Activated CD4-positive, alpha-beta memory T cell treated with anti-CD3 and anti-CD28 coated beads, Interleukin-2, amount 10 ng/mL, durations not matched to agents 7 days and 5 days (primary cell): Measurements from ENCODE around the gene DNAJB1. TPM values are rescaled to one million over a fixed set of nuclear protein-coding genes. Genes with fewer than 3 reads are reported as not detected.
"Not testable (repeated sequence)": the region's sequence is repeated elsewhere in the genome, so short reads cannot be mapped to it uniquely, and the experiment has no call there.

Source experiments
- CTCF ChIA-PET: fragments of 350-600 bp; sonication (Branson Sonifier 250); formaldehyde crosslinking; loops from one replicate; lab custom pipeline; 2021; ENCODE audit warnings: antibody characterized with exemption, inconsistent platforms; lab: Charles Lee
- POLR2A ChIA-PET: fragments of 350-600 bp; sonication (Branson Sonifier 250); formaldehyde crosslinking; loops from one replicate; lab custom pipeline; 2021; ENCODE audit warnings: antibody characterized with exemption; lab: Charles Lee
- DNase-seq: peaks from one replicate; pipeline ENCODE4 v3.0.0-alpha.2; 2020
- H3K27ac Mint-ChIP-seq: one replicate; pipeline ENCODE4 v1.8.0; 2021; ENCODE audit warnings: mild to moderate bottlenecking, mixed read lengths
- H3K27me3 Mint-ChIP-seq: one replicate; pipeline ENCODE4 v1.8.0; 2021; ENCODE audit warnings: mixed read lengths
- H3K36me3 Mint-ChIP-seq: one replicate; pipeline ENCODE4 v1.8.0; 2021; ENCODE audit warnings: low read depth, mixed read lengths
- H3K4me1 Mint-ChIP-seq: one replicate; pipeline ENCODE4 v1.8.0; 2021; ENCODE audit warnings: mixed read lengths
- H3K4me3 Mint-ChIP-seq: one replicate; pipeline ENCODE4 v1.8.0; 2021; ENCODE audit warnings: mild to moderate bottlenecking, mixed read lengths
- H3K9me3 Mint-ChIP-seq: one replicate; pipeline ENCODE4 v1.8.0; 2021; ENCODE audit warnings: mixed read lengths
- total RNA-seq, 2 experiments: library from RNA; stranded (reverse); gene quantifications; one replicate each; pipeline ENCODE4 v1.2.3, GENCODE V29; 2021

The DNAJB1 gene
- total RNA-seq, 2 experiments from 2014 or later, result 108 to 114 TPM

GRCh38 chr19:14560776-14561108 lies 42.5 kb upstream of the DNAJB1 start:
- no peak for DNase-seq
- POLR2A ChIA-PET, result no interaction called here
- no peak overlapping the region for H3K4me3 Mint-ChIP-seq
- H3K36me3 Mint-ChIP-seq, result peaks cover 8% of the 10 kb centered on the region
- no peaks in the 10 kb centered on the region for H3K27me3 Mint-ChIP-seq
- H3K27ac Mint-ChIP-seq, result no peak overlapping the region
- peaks cover 22% of the 10 kb centered on the region for H3K4me1 Mint-ChIP-seq
- no peaks in the 10 kb centered on the region for H3K9me3 Mint-ChIP-seq
- CTCF ChIA-PET, result no interaction called here

- peaks cover 8% of the 10 kb centered on the region for H3K36me3 Mint-ChIP-seq
- ChIA-PET CTCF (interaction anchor here (0.5 to 0.9 kb wide), 2 partner anchors 9 to 567 kb away, joined by 3 to 4 read pairs; no protein-coding TSS in a partner anchor), POLR2A (interaction anchor here (1.0 kb wide), 1 partner anchor 37 kb away, joined by 3 read pairs; no protein-coding TSS in a partner anchor)
- H3K9me3 Mint-ChIP-seq, result no peaks in the 10 kb centered on the region
- no peak for DNase-seq
- no peaks in the 10 kb centered on the region for H3K27me3 Mint-ChIP-seq
- H3K4me3 Mint-ChIP-seq, result no peak overlapping the region
- peaks cover 22% of the 10 kb centered on the region for H3K4me1 Mint-ChIP-seq
- no peak overlapping the region for H3K27ac Mint-ChIP-seq
Measured at GRCh38 chr19:14559916-14560775, 41.9 kb upstream of the DNAJB1 start.

- H3K27ac Mint-ChIP-seq, result no peak overlapping the region
- no peaks in the 10 kb centered on the region for H3K9me3 Mint-ChIP-seq
- ChIA-PET CTCF (interaction anchor here (3.4 kb wide), 1 partner anchor 52 kb away, joined by 11 read pairs; no protein-coding TSS in a partner anchor), POLR2A (no interaction called here)
- peaks cover 18% of the 10 kb centered on the region for H3K4me1 Mint-ChIP-seq
- H3K27me3 Mint-ChIP-seq, result no peaks in the 10 kb centered on the region
- H3K4me3 Mint-ChIP-seq, result no peak overlapping the region
- H3K36me3 Mint-ChIP-seq, result peaks cover 5% of the 10 kb centered on the region
- no peak for DNase-seq
Measured at GRCh38 chr19:14558370-14559066, 40.3 kb upstream of the DNAJB1 start.

- H3K4me3 Mint-ChIP-seq, result no peak overlapping the region
- H3K27ac Mint-ChIP-seq, result no peak overlapping the region
- ChIA-PET CTCF (interaction anchor here (0.6 to 3.4 kb wide), 19 partner anchors 9 to 1429 kb away, joined by 3 to 38 read pairs (median 5); partner anchors contain the start of genes DNAJB1, NDUFB7 and ZNF333), POLR2A (interaction anchor here (0.7 to 2.3 kb wide), 7 partner anchors 27 to 130 kb away, joined by 3 to 6 read pairs (median 4); partner anchors contain the start of genes DNAJB1 and TECR)
- peaks cover 3% of the 10 kb centered on the region for H3K36me3 Mint-ChIP-seq
- H3K27me3 Mint-ChIP-seq, result no peaks in the 10 kb centered on the region
- H3K9me3 Mint-ChIP-seq, result no peaks in the 10 kb centered on the region
- peaks cover 24% of the 10 kb centered on the region for H3K4me1 Mint-ChIP-seq
- DNase-seq, result peak; percentile 73
Measured at GRCh38 chr19:14556662-14557188, 38.5 kb upstream of the DNAJB1 start.

- CTCF ChIA-PET, result interaction anchor here (0.6 to 3.4 kb wide), 18 partner anchors 8 to 1430 kb away, joined by 3 to 38 read pairs (median 6); partner anchors contain the start of genes DNAJB1, NDUFB7 and ZNF333
- POLR2A ChIA-PET, result interaction anchor here (1.0 to 2.3 kb wide), 6 partner anchors 26 to 49 kb away, joined by 3 to 6 read pairs (median 4); partner anchors contain the start of genes DNAJB1 and TECR
- peaks cover 3% of the 10 kb centered on the region for H3K36me3 Mint-ChIP-seq
- no peaks in the 10 kb centered on the region for H3K27me3 Mint-ChIP-seq
- no peak overlapping the region for H3K4me3 Mint-ChIP-seq
- H3K4me1 Mint-ChIP-seq, result peaks cover 31% of the 10 kb centered on the region
- no peaks in the 10 kb centered on the region for H3K9me3 Mint-ChIP-seq
- no peak for DNase-seq
- no peak overlapping the region for H3K27ac Mint-ChIP-seq
Measured at GRCh38 chr19:14555918-14556661, 37.9 kb upstream of the DNAJB1 start.

- H3K4me1 Mint-ChIP-seq, result peaks cover 31% of the 10 kb centered on the region
- no peak overlapping the region for H3K27ac Mint-ChIP-seq
- ChIA-PET POLR2A (interaction anchor here (1.0 to 1.7 kb wide), 2 partner anchors 33 to 36 kb away, joined by 4 to 5 read pairs; partner anchors contain the start of gene DNAJB1), CTCF (interaction anchor here (0.6 to 1.4 kb wide), 2 partner anchors 17 to 19 kb away, joined by 3 to 5 read pairs; no protein-coding TSS in a partner anchor)
- no peaks in the 10 kb centered on the region for H3K27me3 Mint-ChIP-seq
- no peak for DNase-seq
- H3K9me3 Mint-ChIP-seq, result no peaks in the 10 kb centered on the region
- H3K36me3 Mint-ChIP-seq, result peaks cover 6% of the 10 kb centered on the region
- no peak overlapping the region for H3K4me3 Mint-ChIP-seq
Measured at GRCh38 chr19:14554382-14554812, 36.2 kb upstream of the DNAJB1 start.

GRCh38 chr19:14553939-14554243 lies 35.7 kb upstream of the DNAJB1 start:
- DNase-seq, result no peak
- Mint-ChIP-seq H3K4me1 (peaks cover 31% of the 10 kb centered on the region), H3K27me3 (no peaks in the 10 kb centered on the region), H3K36me3 (peaks cover 6% of the 10 kb centered on the region), H3K9me3 (no peaks in the 10 kb centered on the region), H3K4me3 (no peak overlapping the region), H3K27ac (no peak overlapping the region)
- ChIA-PET CTCF (interaction anchor here (1.4 kb wide), 1 partner anchor 19 kb away, joined by 5 read pairs; no protein-coding TSS in a partner anchor), POLR2A (interaction anchor here (1.0 to 1.7 kb wide), 2 partner anchors 32 to 36 kb away, joined by 4 to 5 read pairs; partner anchors contain the start of gene DNAJB1)

GRCh38 chr19:14553042-14553938 lies 35.1 kb upstream of the DNAJB1 start:
- ChIA-PET POLR2A (interaction anchor here (1.7 kb wide), 1 partner anchor 32 kb away, joined by 5 read pairs; no protein-coding TSS in a partner anchor), CTCF (interaction anchor here (1.4 kb wide), 1 partner anchor 20 kb away, joined by 5 read pairs; no protein-coding TSS in a partner anchor)
- Mint-ChIP-seq H3K9me3 (no peaks in the 10 kb centered on the region), H3K36me3 (peaks cover 12% of the 10 kb centered on the region), H3K4me3 (no peak overlapping the region), H3K27me3 (no peaks in the 10 kb centered on the region), H3K4me1 (peaks cover 31% of the 10 kb centered on the region), H3K27ac (no peak overlapping the region)
- no peak for DNase-seq

GRCh38 chr19:14552006-14552360 lies 33.8 kb upstream of the DNAJB1 start:
- POLR2A ChIA-PET, result interaction anchor here (3.2 kb wide), 1 partner anchor 34 kb away, joined by 16 read pairs; the partner anchor contains the start of gene DNAJB1
- Mint-ChIP-seq H3K36me3 (peaks cover 14% of the 10 kb centered on the region), H3K27ac (peak overlapping the region; percentile 21), H3K4me1 (peaks cover 30% of the 10 kb centered on the region)
- not testable (repeated sequence) for H3K4me3 Mint-ChIP-seq, H3K9me3 Mint-ChIP-seq, H3K27me3 Mint-ChIP-seq, DNase-seq
- CTCF ChIA-PET, result interaction anchor here (0.6 to 2.5 kb wide), 10 partner anchors 8 to 133 kb away, joined by 3 to 9 read pairs (median 4); partner anchors contain the start of gene NDUFB7

GRCh38 chr19:14551134-14552005 lies 33.2 kb upstream of the DNAJB1 start:
- H3K9me3 Mint-ChIP-seq, H3K4me3 Mint-ChIP-seq, H3K27me3 Mint-ChIP-seq: not testable (repeated sequence)
- Mint-ChIP-seq H3K36me3 (peaks cover 14% of the 10 kb centered on the region), H3K27ac (peak overlapping the region; percentile 73), H3K4me1 (peaks cover 24% of the 10 kb centered on the region)
- CTCF ChIA-PET, result interaction anchor here (0.6 to 2.5 kb wide), 11 partner anchors 9 to 134 kb away, joined by 3 to 9 read pairs (median 4); partner anchors contain the start of gene NDUFB7
- DNase-seq, result peak; percentile 79
- POLR2A ChIA-PET, result interaction anchor here (0.8 to 3.2 kb wide), 3 partner anchors 21 to 135 kb away, joined by 3 to 16 read pairs (median 3); partner anchors contain the start of gene DNAJB1
